ENCODE measurements around the gene PCDH9.

- TF ChIP-seq EZH2 (IDR thresholded peaks at IDR 0.05; ENCODE audit: insufficient read depth, poor library complexity, severe bottlenecking) (no peak), EZH2phosphoT487 (IDR thresholded peaks at IDR 0.05; ENCODE audit: insufficient read depth, low read depth) (no peak)
These were observed 21.6 kb downstream of the PCDH9 start for GRCh38 chr13:67208552-67208951.
